ENCODE measurements around the gene U2AF2. TPM values are rescaled to one million over a fixed set of nuclear protein-coding genes. Genes with fewer than 3 reads are reported as not detected.

The U2AF2 gene
- polyA plus RNA-seq, 1 donor from 2014 or later, result 129 TPM

GRCh38 chr19:55712804-55713631, 58.2 kb downstream of the U2AF2 start:
- Histone ChIP-seq H3K4me3 (ENCODE audit: low read length) (no peak overlapping the region), H4K20me1 (ENCODE audit: insufficient read depth) (no peaks in the 10 kb centered on the region), H3K27ac (ENCODE audit: low read length) (no peak overlapping the region), H3K36me3 (ENCODE audit: insufficient read depth, low read length) (no peaks in the 10 kb centered on the region), H3K27me3 (ENCODE audit: insufficient read depth, low read depth, low read length) (no peaks in the 10 kb centered on the region), H3K9ac (ENCODE audit: low read length) (no peak overlapping the region), H2AFZ (ENCODE audit: low read depth, low read length) (no peak overlapping the region), H3F3A (ENCODE audit: insufficient read depth, low read length, poor library complexity, severe bottlenecking) (no peaks in the 10 kb centered on the region), H3K79me2 (replicated peaks; ENCODE audit: insufficient read depth, low read length) (no peaks in the 10 kb centered on the region), H3K9me2 (ENCODE audit: insufficient read depth, low read length) (no peaks in the 10 kb centered on the region), H3K9me3 (ENCODE audit: low read length) (no peaks in the 10 kb centered on the region), H3K4me2 (ENCODE audit: low read length) (no peak overlapping the region)
- TF ChIP-seq, protein P1, sequence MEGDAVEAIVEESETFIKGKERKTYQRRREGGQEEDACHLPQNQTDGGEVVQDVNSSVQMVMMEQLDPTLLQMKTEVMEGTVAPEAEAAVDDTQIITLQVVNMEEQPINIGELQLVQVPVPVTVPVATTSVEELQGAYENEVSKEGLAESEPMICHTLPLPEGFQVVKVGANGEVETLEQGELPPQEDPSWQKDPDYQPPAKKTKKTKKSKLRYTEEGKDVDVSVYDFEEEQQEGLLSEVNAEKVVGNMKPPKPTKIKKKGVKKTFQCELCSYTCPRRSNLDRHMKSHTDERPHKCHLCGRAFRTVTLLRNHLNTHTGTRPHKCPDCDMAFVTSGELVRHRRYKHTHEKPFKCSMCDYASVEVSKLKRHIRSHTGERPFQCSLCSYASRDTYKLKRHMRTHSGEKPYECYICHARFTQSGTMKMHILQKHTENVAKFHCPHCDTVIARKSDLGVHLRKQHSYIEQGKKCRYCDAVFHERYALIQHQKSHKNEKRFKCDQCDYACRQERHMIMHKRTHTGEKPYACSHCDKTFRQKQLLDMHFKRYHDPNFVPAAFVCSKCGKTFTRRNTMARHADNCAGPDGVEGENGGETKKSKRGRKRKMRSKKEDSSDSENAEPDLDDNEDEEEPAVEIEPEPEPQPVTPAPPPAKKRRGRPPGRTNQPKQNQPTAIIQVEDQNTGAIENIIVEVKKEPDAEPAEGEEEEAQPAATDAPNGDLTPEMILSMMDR (IDR thresholded peaks at IDR 0.05; ENCODE audit: poor library complexity, severe bottlenecking), result no peak
- TF ChIP-seq RAD21 (conservative IDR thresholded peaks at IDR 0.05), result no peak
- no peak for TF ChIP-seq EP300 (conservative IDR thresholded peaks at IDR 0.05; ENCODE audit: poor library complexity, severe bottlenecking)
- TF ChIP-seq, protein P2, sequence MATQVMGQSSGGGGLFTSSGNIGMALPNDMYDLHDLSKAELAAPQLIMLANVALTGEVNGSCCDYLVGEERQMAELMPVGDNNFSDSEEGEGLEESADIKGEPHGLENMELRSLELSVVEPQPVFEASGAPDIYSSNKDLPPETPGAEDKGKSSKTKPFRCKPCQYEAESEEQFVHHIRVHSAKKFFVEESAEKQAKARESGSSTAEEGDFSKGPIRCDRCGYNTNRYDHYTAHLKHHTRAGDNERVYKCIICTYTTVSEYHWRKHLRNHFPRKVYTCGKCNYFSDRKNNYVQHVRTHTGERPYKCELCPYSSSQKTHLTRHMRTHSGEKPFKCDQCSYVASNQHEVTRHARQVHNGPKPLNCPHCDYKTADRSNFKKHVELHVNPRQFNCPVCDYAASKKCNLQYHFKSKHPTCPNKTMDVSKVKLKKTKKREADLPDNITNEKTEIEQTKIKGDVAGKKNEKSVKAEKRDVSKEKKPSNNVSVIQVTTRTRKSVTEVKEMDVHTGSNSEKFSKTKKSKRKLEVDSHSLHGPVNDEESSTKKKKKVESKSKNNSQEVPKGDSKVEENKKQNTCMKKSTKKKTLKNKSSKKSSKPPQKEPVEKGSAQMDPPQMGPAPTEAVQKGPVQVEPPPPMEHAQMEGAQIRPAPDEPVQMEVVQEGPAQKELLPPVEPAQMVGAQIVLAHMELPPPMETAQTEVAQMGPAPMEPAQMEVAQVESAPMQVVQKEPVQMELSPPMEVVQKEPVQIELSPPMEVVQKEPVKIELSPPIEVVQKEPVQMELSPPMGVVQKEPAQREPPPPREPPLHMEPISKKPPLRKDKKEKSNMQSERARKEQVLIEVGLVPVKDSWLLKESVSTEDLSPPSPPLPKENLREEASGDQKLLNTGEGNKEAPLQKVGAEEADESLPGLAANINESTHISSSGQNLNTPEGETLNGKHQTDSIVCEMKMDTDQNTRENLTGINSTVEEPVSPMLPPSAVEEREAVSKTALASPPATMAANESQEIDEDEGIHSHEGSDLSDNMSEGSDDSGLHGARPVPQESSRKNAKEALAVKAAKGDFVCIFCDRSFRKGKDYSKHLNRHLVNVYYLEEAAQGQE (IDR thresholded peaks at IDR 0.05; ENCODE audit: borderline replicate concordance), result no peak
- no peak for TF ChIP-seq TAF1 (IDR thresholded peaks at IDR 0.05; ENCODE audit: low read depth)
- TF ChIP-seq SMC3 (conservative IDR thresholded peaks at IDR 0.05; ENCODE audit: poor library complexity), result no peak
- no peak for TF ChIP-seq POLR2AphosphoS5 (IDR thresholded peaks at IDR 0.05)
- TF ChIP-seq EZH2 (IDR thresholded peaks at IDR 0.05; ENCODE audit: borderline replicate concordance, insufficient read depth, low read length, poor library complexity, severe bottlenecking), result no peak
- TF ChIP-seq MXI1 (conservative IDR thresholded peaks at IDR 0.05; ENCODE audit: poor library complexity, severe bottlenecking), result no peak

DNA sequence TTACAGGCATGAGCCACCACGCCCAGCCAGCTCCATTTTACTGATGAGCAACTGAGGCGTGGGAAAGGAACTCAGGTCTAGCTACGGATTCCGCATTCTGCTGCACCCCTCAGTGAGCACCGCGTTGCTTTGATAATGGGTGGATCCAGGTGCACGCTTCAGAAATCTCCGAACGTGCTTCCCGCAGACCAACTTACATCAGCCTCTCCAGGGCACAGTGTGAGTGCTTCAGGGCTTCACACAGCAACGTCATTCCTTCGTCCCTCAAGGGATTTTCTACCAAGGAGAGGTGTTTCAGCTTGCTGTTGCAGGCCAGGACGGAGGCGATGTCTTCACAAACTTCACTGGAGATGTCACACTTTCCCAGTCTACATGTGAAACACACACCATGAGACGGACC, 61.7 kb downstream of the U2AF2 start:
- H3K79me2 ChIP-seq (replicated peaks; ENCODE audit: insufficient read depth, low read length), result no peaks in the 10 kb centered on the region
- no peaks in the 10 kb centered on the region for H3K9me2 ChIP-seq (ENCODE audit: insufficient read depth, low read length)
- H3K4me3 ChIP-seq (ENCODE audit: low read length), result no peak overlapping the region
- H3K27me3 ChIP-seq (ENCODE audit: insufficient read depth, low read depth, low read length), result no peaks in the 10 kb centered on the region
- H4K20me1 ChIP-seq (ENCODE audit: insufficient read depth), result no peaks in the 10 kb centered on the region
- no peak overlapping the region for H2AFZ ChIP-seq (ENCODE audit: low read depth, low read length)
- no peak overlapping the region for H3K4me2 ChIP-seq (ENCODE audit: low read length)
- H3F3A ChIP-seq (ENCODE audit: insufficient read depth, low read length, poor library complexity, severe bottlenecking), result no peaks in the 10 kb centered on the region
- no peak overlapping the region for H3K27ac ChIP-seq (ENCODE audit: low read length)
- no peaks in the 10 kb centered on the region for H3K36me3 ChIP-seq (ENCODE audit: insufficient read depth, low read length)
- TF ChIP-seq EZH2 (IDR thresholded peaks at IDR 0.05; ENCODE audit: borderline replicate concordance, insufficient read depth, low read length, poor library complexity, severe bottlenecking) (no peak), RAD21 (conservative IDR thresholded peaks at IDR 0.05) (no peak), POLR2AphosphoS5 (IDR thresholded peaks at IDR 0.05) (no peak), TAF1 (IDR thresholded peaks at IDR 0.05; ENCODE audit: low read depth) (no peak), EP300 (conservative IDR thresholded peaks at IDR 0.05; ENCODE audit: poor library complexity, severe bottlenecking) (no peak), MXI1 (conservative IDR thresholded peaks at IDR 0.05; ENCODE audit: poor library complexity, severe bottlenecking) (no peak), SMC3 (conservative IDR thresholded peaks at IDR 0.05; ENCODE audit: poor library complexity) (no peak)
- TF ChIP-seq, protein P2 (IDR thresholded peaks at IDR 0.05; ENCODE audit: borderline replicate concordance), result no peak
- TF ChIP-seq, protein P1 (IDR thresholded peaks at IDR 0.05; ENCODE audit: poor library complexity, severe bottlenecking), result no peak
- H3K9ac ChIP-seq (ENCODE audit: low read length), result no peak overlapping the region
- no peaks in the 10 kb centered on the region for H3K9me3 ChIP-seq (ENCODE audit: low read length)

Measured in neural cell (in vitro differentiated cells).